SK-N-MC (cell line): ENCODE results near the gene KCTD5.

Experiments
- DNase-seq: peaks from one replicate; pipeline ENCODE4 v3.0.0-alpha.2; 2011; ENCODE audit warnings: low read depth, low spot score
- H3K27ac ChIP-seq: fragments of 200-600 bp; sonication (generic); 2 replicates; pipeline ENCODE4 v1.5.1; 2016; ENCODE audit warnings: mixed run types
- H3K36me3 ChIP-seq: fragments of 200-600 bp; sonication (generic); 2 replicates; pipeline ENCODE4 v1.6.1; 2017; ENCODE audit warnings: antibody characterized with exemption, low read length, mixed read lengths; ENCODE audit not compliant: insufficient read depth
- H3K4me3 ChIP-seq: fragments of 200-600 bp; sonication (generic); 2 replicates; pipeline ENCODE4 v1.5.1; 2016
- H3K9ac ChIP-seq: fragments of 200-600 bp; sonication (generic); 2 replicates; pipeline ENCODE4 v1.8.0; 2017; ENCODE audit warnings: mixed run types, mixed read lengths; ENCODE audit not compliant: insufficient read length
- H3K9me3 ChIP-seq: fragments of 200-600 bp; sonication (generic); 2 replicates; pipeline ENCODE4 v1.6.1; 2017; ENCODE audit warnings: low read depth, mild to moderate bottlenecking, antibody characterized with exemption, low read length, moderate library complexity, mixed read lengths
- EZH2 ChIP-seq: fragments of 200-600 bp; sonication (generic); IDR thresholded peaks from one replicate; pipeline ENCODE4 v1.6.1; 2017; ENCODE audit warnings: antibody characterized with exemption
- FOXP2 ChIP-seq: optimal IDR thresholded peaks from 2 replicates; pipeline ENCODE3; 2011; ENCODE audit warnings: mild to moderate bottlenecking, moderate library complexity; ENCODE audit not compliant: insufficient read depth; ENCODE audit errors: extremely low read length, control extremely low read depth
- POLR2AphosphoS5 ChIP-seq: IDR thresholded peaks from 2 replicates; pipeline ENCODE4 v1.6.1; 2012; ENCODE audit warnings: mild to moderate bottlenecking, low read depth, low read length, borderline replicate concordance

KCTD5 gene

GRCh38 chr16:2742323-2743006, 60.1 kb downstream of the KCTD5 start:
- Histone ChIP-seq H3K9me3 (no peaks in the 10 kb centered on the region), H3K36me3 (no peaks in the 10 kb centered on the region), H3K4me3 (no peak overlapping the region), H3K9ac (no peak overlapping the region), H3K27ac (no peak overlapping the region)
- DNase-seq: no peak
- TF ChIP-seq FOXP2 (no peak), POLR2AphosphoS5 (no peak), EZH2 (no peak)

GRCh38 chr16:2743007-2743810, 60.9 kb downstream of the KCTD5 start:
- TF ChIP-seq FOXP2 (no peak), EZH2 (no peak), POLR2AphosphoS5 (no peak)
- Histone ChIP-seq H3K9me3 (no peaks in the 10 kb centered on the region), H3K9ac (no peak overlapping the region), H3K27ac (no peak overlapping the region), H3K36me3 (no peaks in the 10 kb centered on the region), H3K4me3 (no peak overlapping the region)
- no peak for DNase-seq

- no peak overlapping the region for H3K9ac ChIP-seq
- no peak overlapping the region for H3K27ac ChIP-seq
- H3K9me3 ChIP-seq: no peaks in the 10 kb centered on the region
- no peaks in the 10 kb centered on the region for H3K36me3 ChIP-seq
- H3K4me3 ChIP-seq: no peak overlapping the region
- TF ChIP-seq POLR2AphosphoS5 (no peak), EZH2 (no peak), FOXP2 (no peak)
- DNase-seq: no peak
Measured at GRCh38 chr16:2744711-2745110, 62.4 kb downstream of the KCTD5 start.

- Histone ChIP-seq H3K4me3 (no peak overlapping the region), H3K9me3 (no peaks in the 10 kb centered on the region), H3K27ac (no peak overlapping the region), H3K36me3 (no peaks in the 10 kb centered on the region), H3K9ac (no peak overlapping the region)
- DNase-seq: no peak
- no peak for TF ChIP-seq EZH2
- TF ChIP-seq FOXP2: no peak
- no peak for TF ChIP-seq POLR2AphosphoS5
Measured at GRCh38 chr16:2745116-2745890, 63.0 kb downstream of the KCTD5 start.

- Histone ChIP-seq H3K27ac (no peak overlapping the region), H3K36me3 (no peaks in the 10 kb centered on the region), H3K4me3 (no peak overlapping the region), H3K9ac (no peak overlapping the region), H3K9me3 (no peaks in the 10 kb centered on the region)
- TF ChIP-seq FOXP2 (no peak), POLR2AphosphoS5 (no peak), EZH2 (no peak)
- no peak for DNase-seq
Measured at GRCh38 chr16:2745961-2746360, 63.6 kb downstream of the KCTD5 start.

GRCh38 chr16:2748757-2749455, 66.6 kb downstream of the KCTD5 start:
- no peak overlapping the region for H3K4me3 ChIP-seq
- H3K9me3 ChIP-seq: no peaks in the 10 kb centered on the region
- H3K27ac ChIP-seq: no peak overlapping the region
- TF ChIP-seq EZH2 (no peak), FOXP2 (no peak), POLR2AphosphoS5 (no peak)
- DNase-seq: no peak
- H3K36me3 ChIP-seq: peaks cover 6% of the 10 kb centered on the region
- H3K9ac ChIP-seq: no peak overlapping the region

GRCh38 chr16:2749476-2749875, 67.2 kb downstream of the KCTD5 start:
- H3K27ac ChIP-seq: no peak overlapping the region
- H3K4me3 ChIP-seq: no peak overlapping the region
- no peak overlapping the region for H3K9ac ChIP-seq
- TF ChIP-seq POLR2AphosphoS5 (no peak), FOXP2 (no peak), EZH2 (no peak)
- H3K36me3 ChIP-seq: peaks cover 12% of the 10 kb centered on the region
- no peak for DNase-seq
- no peaks in the 10 kb centered on the region for H3K9me3 ChIP-seq
